ENCODE measurements around the gene BCL6. TPM values are rescaled to one million over a fixed set of nuclear protein-coding genes. Genes with fewer than 3 reads are reported as not detected.

BCL6 gene
- total and polyA plus RNA-seq, 12 donors = 27.9 to 154 (median 47.6) TPM

DNA sequence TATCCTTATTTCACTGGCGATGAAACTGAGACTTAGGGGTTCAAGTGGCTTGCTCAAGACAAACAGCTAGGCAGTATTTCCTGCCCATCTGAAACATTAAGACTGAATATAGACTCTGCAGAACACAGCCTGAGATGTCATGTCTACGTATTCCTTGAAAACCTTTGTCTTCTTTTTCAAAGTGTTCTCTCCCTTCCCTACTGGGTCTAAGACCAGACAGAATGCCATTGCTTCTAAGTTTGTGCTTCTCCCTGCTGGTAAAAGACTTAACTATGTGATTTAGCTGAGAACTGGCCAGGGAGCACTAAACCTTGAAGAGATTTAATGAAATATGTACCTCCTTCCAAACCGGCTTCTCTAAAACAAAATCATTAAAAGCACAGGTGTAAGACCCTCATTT lies 9.9 kb downstream of the BCL6 start:
- DNase-seq (no peak), ATAC-seq (no peak)
- peak overlapping the region; percentile 85 to 100 (median 99) for H3K27ac ChIP-seq
- WGBS, 2 donors = 81 to 87% methylated on average over 3 of the region's 3 CpGs
- H3K9me3 ChIP-seq = no peaks in the 10 kb centered on the region
- TF ChIP-seq CTCF (IDR thresholded peaks at IDR 0.05) = no peak
- intact Hi-C loops (cut with DNase I) = loop anchor here in 4 of 10 donors (5.0 to 10.0 kb wide), 3 partner anchors 1217 to 1412 kb away; no protein-coding TSS in a partner anchor
- peaks cover 11 to 68% (median 47%) of the 10 kb centered on the region in 9 donors for H3K4me1 ChIP-seq
- peaks cover 0 to 44% (median 24%) of the 10 kb centered on the region in 9 donors for H3K36me3 ChIP-seq
- H3K27me3 ChIP-seq = no peaks in the 10 kb centered on the region
- H3K4me3 ChIP-seq = peak overlapping the region in 3 of 10 donors; percentile 78 to 95 (median 82)

GRCh38 chr3:187734841-187735240 lies 10.4 kb downstream of the BCL6 start:
- ATAC-seq = no peak
- Histone ChIP-seq H3K4me1 (peaks cover 9 to 65% (median 42%) of the 10 kb centered on the region in 9 donors), H3K27me3 (no peaks in the 10 kb centered on the region), H3K36me3 (peaks cover 0 to 49% (median 29%) of the 10 kb centered on the region in 9 donors), H3K4me3 (peak overlapping the region in 2 of 10 donors; percentile 16 to 82), H3K27ac (peak overlapping the region in 9 of 10 donors; percentile 85 to 100 (median 99)), H3K9me3 (no peaks in the 10 kb centered on the region)
- 44 to 69% methylated on average over 3 of the region's 3 CpGs for WGBS, 2 donors
- no peak for DNase-seq
- intact Hi-C loops (cut with DNase I) = loop anchor here in 5 of 10 donors (5.0 to 10.0 kb wide), 4 partner anchors 1217 to 1497 kb away; no protein-coding TSS in a partner anchor
- no peak for TF ChIP-seq CTCF (IDR thresholded peaks at IDR 0.05)

DNA sequence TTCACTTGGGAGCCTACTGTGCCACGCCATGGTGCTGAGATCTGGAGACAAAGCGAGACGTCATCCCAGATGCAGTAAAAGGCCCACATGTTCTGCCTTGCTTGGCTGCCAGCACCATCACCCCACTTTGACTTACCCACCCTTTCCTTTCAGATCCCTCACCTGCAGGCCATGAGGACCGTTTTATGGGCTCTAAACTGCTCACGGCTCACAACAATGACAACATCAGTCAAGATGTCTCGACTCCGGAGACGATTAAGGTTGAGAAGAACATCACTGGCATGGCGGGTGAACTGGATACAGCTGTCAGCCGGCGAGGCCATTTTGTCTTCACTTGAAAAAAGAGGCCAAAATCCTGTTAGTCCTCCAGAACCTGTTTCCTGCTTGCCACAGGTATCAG lies 11.9 kb downstream of the BCL6 start:
- DNase-seq = no peak
- Histone ChIP-seq H3K4me3 (no peak overlapping the region), H3K4me1 (peaks cover 9 to 56% (median 40%) of the 10 kb centered on the region in 9 donors), H3K27me3 (no peaks in the 10 kb centered on the region), H3K27ac (no peak overlapping the region), H3K9me3 (no peaks in the 10 kb centered on the region), H3K36me3 (peaks cover 0 to 64% (median 44%) of the 10 kb centered on the region in 9 donors)
- 92 to 93% methylated on average over 11 of the region's 11 CpGs for WGBS, 2 donors
- ATAC-seq = no peak
- TF ChIP-seq CTCF (IDR thresholded peaks at IDR 0.05) = no peak
- intact Hi-C loops (cut with DNase I) = loop anchor here in 4 of 10 donors (5.0 to 10.0 kb wide), 3 partner anchors 1411 to 1499 kb away; no protein-coding TSS in a partner anchor

- intact Hi-C loops (cut with DNase I) = no loop called here
- no peak for TF ChIP-seq CTCF (IDR thresholded peaks at IDR 0.05)
- Histone ChIP-seq H3K27ac (no peak overlapping the region), H3K27me3 (no peaks in the 10 kb centered on the region), H3K4me3 (no peak overlapping the region), H3K36me3 (peaks cover 12 to 100% (median 80%) of the 10 kb centered on the region in 9 donors), H3K4me1 (peaks cover 0 to 30% (median 15%) of the 10 kb centered on the region in 9 donors), H3K9me3 (no peaks in the 10 kb centered on the region)
- DNase-seq = no peak
- peak in 1 of 8 donors; percentile 6 for ATAC-seq
- 93 to 94% methylated on average over 12 of the region's 12 CpGs for WGBS, 2 donors
Observed at GRCh38 chr3:187729598-187729997, 15.7 kb downstream of the BCL6 start.

All from heart right ventricle (tissue), 16 donors.